ENCODE data around the gene CYB5A.

CYB5A gene

GRCh38 chr18:74203811-74204210, 88.0 kb downstream of the CYB5A start:
- no peak for DNase-seq

Data from activated CD4-positive, alpha-beta T cell treated with anti-CD3 and anti-CD28 coated beads for 48 hours (primary cell).